ENCODE measurements around the gene SPDEF. TPM values are rescaled to one million over a fixed set of nuclear protein-coding genes. Genes with fewer than 3 reads are reported as not detected.
A peak's percentile ranks its signal among the peaks of the same experiment; 100 is the strongest.

SPDEF gene
- total RNA-seq, 1 donor from 2014 or later = not detected

- DNase-seq (ENCODE audit: missing footprints) (no peak), ATAC-seq (no peak)
- intact Hi-C loops (cut with DNase I) = no loop called here
These were observed 3.5 kb downstream of the SPDEF start for GRCh38 chr6:34552620-34553019.

DNA sequence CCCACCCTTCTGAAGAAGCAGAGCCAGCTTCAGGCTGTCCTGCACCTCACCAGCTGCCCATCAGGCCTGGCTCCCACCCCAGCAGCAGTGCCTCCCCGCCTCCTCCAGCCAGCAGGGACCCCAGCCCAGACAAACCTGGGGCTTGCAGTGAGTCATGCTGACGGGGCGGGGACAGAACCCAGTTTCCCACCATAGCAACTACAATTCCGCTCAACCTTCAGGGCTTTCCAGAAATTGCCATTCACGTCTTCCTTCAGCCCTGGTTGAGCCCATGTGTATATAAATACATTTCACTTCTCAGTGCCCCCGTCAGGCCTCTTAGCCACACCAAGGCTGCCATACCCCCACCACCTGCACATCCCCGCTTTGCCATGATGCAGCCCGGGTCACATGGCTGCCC lies 4.4 kb downstream of the SPDEF start:
- DNase-seq (ENCODE audit: missing footprints) = no peak
- intact Hi-C loops (cut with DNase I) = no loop called here
- no peak for ATAC-seq

DNA sequence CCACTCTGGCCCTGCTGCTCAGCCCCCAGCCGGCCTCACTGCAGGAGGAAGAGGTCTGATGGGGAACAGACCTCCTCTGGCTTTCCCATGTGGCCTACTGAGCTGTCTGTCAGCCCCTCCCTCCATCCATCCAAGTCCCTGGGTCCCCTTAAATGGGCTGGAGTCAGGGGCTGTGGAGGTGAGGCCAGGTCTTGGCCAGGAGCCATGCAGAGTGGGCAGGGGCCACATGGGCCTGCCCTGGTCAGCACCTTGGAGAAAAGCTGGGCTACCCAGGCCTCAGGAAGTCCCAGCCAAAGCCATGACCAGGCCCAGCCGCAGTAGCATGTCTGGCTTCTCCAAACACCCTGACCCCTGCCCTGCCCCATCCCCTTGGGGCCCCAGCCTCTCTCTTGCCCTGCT lies 6.3 kb downstream of the SPDEF start:
- no peak for ATAC-seq
- no peak for DNase-seq (ENCODE audit: missing footprints)
- intact Hi-C loops (cut with DNase I) = loop anchor here (5.0 kb wide), 1 partner anchor 52 kb away; no protein-coding TSS in a partner anchor

- ATAC-seq (no peak), DNase-seq (ENCODE audit: missing footprints) (no peak)
- intact Hi-C loops (cut with DNase I) = loop anchor here (5.0 kb wide), 1 partner anchor 53 kb away; no protein-coding TSS in a partner anchor
These were observed 6.9 kb downstream of the SPDEF start for GRCh38 chr6:34549026-34549803.

GRCh38 chr6:34547701-34548644 lies 8.2 kb downstream of the SPDEF start:
- intact Hi-C loops (cut with DNase I) = loop anchor here (5.0 kb wide), 1 partner anchor 54 kb away; no protein-coding TSS in a partner anchor
- no peak for ATAC-seq
- no peak for DNase-seq (ENCODE audit: missing footprints)

DNA sequence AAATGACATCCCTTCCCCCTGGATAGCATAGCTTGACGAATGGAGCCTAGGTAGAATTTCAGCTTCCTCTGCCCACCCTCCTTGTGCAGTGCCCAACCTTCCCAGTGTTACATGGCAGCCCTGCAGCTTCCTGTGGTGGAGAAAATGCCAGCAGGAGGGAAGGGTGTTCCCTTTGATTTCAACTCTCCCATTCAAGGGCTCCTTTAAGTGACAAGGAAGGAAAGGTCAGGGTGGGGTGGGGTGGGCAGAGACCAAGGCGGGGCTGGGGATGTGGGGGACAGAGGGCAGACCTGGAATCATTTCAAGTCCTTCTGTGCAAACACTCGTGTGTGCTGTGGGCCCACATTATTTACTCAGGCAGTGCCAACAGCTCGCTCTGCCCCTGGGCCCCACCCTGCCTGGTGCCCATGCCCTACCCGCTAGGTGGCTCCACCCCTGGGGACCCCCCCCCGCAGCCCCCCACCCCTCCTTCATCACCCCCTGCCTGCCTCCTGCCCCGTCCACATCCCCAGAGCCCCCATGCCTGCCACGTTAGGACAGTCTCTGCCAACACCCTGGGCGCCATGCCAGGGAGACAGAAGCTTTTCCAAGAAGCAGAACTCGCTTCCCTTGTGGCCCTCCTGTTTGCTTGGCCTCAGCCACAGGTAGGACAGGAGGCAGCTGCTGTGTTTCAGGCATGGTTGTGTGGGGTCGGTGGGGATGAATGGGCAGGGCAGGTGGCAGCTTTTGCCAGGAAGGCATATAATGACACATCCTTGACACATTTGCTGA lies 9.4 kb downstream of the SPDEF start:
- intact Hi-C loops (cut with DNase I) = loop anchor here (5.0 kb wide), 1 partner anchor 56 kb away; no protein-coding TSS in a partner anchor
- ATAC-seq (peak; percentile 32), DNase-seq (ENCODE audit: missing footprints) (no peak)

DNA sequence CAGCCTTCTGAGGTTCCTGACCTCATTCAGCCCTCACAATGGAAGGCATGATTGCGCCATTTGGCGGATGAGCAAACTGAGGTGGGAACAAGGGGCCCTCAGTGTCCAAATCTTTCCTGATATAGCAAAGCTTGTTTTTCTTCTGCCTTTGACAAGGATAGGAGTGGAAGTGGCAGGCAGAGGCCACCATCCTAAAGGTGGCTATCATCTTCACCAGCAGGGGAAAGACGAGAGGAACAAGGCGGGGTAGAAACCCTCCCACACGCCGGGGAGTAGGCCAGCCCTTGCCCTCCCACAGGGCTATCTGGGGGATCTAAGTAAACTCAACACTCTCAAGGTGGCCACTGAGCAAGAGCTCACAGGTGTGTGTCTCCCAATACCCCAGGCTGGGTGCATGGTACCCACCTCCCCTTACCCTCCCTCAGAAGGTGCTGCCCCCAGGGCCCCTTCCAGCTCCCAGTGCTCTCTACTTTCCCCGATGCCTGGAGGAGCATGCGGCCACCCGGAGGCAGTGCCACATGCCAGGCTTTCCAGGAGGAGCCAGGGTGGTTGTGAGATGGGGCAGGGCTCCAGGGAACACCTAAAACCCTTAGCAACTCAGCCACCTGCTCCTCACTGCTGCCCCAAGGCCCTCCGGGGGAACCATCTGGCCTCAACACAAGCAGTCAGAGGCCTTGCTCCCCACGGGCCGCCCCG lies 11.2 kb downstream of the SPDEF start:
- DNase-seq (ENCODE audit: missing footprints) (no peak), ATAC-seq (no peak)
- intact Hi-C loops (cut with DNase I) = loop anchor here (5.0 kb wide), 1 partner anchor 57 kb away; no protein-coding TSS in a partner anchor

DNA sequence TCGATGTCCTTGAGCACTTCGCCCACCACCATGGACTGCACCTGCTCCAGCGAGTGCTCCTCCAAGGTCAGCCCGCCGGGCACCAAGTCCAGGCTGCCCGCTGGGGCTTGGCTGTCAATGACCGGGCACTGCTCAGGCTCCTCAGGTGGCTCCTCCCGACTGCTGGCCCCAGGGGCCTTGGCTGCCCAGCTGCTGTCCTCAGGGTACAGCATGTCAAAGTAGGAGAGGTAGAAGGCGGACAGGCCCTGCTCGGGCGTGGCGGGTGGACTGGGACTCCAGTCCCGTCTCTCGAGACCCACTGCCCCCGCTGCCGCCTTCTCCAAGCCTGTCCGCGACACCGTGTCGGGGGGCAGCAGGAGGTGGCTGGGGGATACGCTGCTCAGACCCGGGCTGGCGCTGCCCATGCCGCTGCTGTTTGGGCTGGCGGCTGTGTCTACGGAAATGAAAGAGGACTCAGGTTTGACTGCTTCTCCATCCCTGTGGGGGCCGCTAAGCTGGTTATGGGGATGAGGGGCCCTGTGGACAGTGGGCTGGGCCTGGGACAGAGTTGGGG lies 12.0 kb downstream of the SPDEF start:
- DNase-seq (ENCODE audit: missing footprints) (no peak), ATAC-seq (no peak)
- intact Hi-C loops (cut with DNase I) = no loop called here

- ATAC-seq = no peak
- DNase-seq (ENCODE audit: missing footprints) = no peak
- intact Hi-C loops (cut with DNase I) = no loop called here
These were observed 12.7 kb downstream of the SPDEF start for GRCh38 chr6:34543421-34543820.

DNA sequence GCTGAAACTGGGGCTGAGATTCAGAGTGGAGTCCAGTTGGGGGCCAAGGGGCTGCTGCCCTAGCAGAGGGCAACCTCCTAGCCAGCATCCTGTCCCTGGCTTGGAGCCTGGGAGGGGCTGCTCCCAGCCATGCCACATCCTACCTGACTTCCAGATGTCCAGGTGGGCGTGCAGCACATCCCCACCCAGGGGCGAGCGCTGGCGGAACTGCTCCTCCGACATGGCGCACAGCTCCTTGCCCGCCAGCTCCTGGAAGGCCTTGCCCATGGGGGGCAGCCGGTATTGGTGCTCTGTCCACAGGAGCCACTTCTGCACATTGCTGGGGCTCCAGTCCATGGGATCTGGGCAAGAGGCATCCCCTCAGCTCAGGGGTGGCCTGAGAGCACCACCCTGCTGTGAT lies 15.3 kb downstream of the SPDEF start:
- no peak for ATAC-seq
- intact Hi-C loops (cut with DNase I) = no loop called here
- DNase-seq (ENCODE audit: missing footprints) = no peak

- intact Hi-C loops (cut with DNase I) = no loop called here
- no peak for DNase-seq (ENCODE audit: missing footprints)
- no peak for ATAC-seq
These were observed 15.9 kb downstream of the SPDEF start for GRCh38 chr6:34540222-34540621.

- intact Hi-C loops (cut with DNase I) = no loop called here
- ATAC-seq = no peak
- DNase-seq (ENCODE audit: missing footprints) = no peak
These were observed 16.9 kb downstream of the SPDEF start for GRCh38 chr6:34539181-34539580.

DNA sequence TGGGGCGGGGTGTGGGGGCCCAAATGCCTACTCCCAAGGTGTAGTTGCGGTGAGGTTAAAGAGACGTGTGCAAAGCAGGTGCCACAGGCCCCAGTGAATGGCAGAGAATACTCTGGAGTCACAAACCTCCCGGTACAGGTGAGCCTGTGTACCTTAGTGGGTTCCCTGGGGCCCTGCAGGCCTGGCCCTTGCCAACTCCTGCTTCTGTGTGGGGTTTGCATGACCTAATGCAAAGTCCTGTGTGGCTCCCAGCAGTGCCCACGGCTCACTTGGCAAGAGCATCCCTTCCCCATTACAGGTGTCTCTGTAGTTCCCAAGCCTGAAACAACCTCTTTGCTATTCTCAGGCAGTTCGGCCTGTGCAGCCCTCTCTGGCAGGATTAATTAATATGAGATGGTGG lies 17.5 kb downstream of the SPDEF start:
- no peak for DNase-seq (ENCODE audit: missing footprints)
- no peak for ATAC-seq
- intact Hi-C loops (cut with DNase I) = no loop called here

DNA sequence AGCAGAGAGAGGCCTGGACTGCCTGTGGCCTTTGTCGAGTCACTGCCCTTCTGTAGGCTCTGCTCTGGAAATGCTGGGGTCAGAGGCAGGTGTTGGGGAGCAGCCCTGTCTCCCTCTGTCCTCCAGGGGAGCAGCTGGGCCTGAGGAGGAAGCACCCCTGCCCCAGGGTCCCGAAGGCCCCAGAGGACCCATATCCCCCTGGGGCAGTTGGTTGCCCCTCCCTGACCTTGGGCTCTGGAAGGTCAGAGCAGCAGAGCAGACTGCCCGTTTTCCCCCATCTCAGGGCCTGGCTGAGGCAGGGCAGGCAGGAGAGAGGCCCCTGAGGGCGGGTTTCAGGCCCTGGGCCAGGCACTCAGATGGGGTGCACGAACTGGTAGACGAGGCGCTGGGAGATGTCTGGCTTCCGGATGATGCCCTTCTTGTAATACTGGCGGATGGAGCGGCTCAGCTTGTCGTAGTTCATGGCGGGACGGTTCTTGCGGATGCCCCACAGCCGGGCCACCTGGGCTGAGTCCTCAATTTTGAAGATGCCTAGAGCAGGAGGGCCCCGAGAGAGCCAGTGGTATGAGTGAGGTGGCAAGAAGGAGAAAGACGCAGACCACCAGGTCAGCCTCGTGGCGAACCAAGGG lies 18.1 kb downstream of the SPDEF start:
- intact Hi-C loops (cut with DNase I) = no loop called here
- no peak for DNase-seq (ENCODE audit: missing footprints)
- ATAC-seq = no peak

DNA sequence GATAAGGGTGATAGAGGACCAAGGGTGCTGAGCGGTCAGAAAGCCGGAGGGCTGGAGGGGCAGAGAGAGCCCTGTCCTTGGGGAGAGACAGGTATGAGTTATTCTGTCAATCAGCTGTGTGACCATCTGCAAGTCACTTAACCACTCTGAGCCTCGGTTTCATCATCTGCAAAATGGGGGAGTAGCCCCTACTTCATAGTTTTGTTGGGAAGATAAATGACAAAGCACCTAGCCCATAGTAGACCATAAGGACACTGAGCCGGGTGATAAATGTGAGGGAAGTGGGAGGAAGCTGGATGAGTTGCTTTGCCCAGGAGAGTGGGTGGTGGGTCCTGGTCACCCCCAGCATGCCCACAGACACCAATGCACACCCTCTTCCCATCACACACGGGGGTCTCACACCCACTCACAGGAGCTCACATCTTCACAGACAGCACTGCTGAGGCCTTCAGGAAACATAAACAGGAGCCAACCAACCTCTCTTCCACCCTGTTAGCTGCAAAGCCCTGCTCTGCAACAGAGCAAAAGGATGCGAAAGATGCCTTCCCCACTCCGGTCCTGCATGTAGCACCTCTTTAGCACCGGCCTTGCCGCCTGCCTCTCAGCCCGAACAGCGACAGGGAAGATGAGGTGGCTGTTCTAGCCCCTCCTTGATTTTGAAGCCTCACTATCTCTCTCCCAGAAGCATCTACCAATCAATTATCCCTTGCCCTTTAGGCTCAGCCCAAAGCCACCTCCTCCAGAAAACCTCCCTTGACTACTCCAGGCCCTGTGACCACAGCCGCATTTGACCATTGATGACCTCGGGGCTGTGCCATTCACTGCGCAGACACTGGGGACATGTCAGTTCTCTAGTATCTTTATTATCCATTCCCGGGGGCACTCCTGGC lies 18.9 kb downstream of the SPDEF start:
- DNase-seq (ENCODE audit: missing footprints) (no peak), ATAC-seq (no peak)
- intact Hi-C loops (cut with DNase I) = no loop called here

GRCh38 chr6:34536251-34536958 lies 19.7 kb downstream of the SPDEF start:
- DNase-seq (ENCODE audit: missing footprints) (no peak), ATAC-seq (no peak)
- intact Hi-C loops (cut with DNase I) = no loop called here
